Gastrocnemius medialis (tissue), 4 donors: Measurements from ENCODE around the gene TCFL5. TPM values are rescaled to one million over a fixed set of nuclear protein-coding genes. Genes with fewer than 3 reads are reported as not detected.

ENCODE experiments used
- ATAC-seq, 2 donors: fragments of 150-250 bp; one replicate each; pipeline ENCODE4 v1.9.1; 2016
- DNase-seq, 2 donors: peaks; one replicate each; pipeline ENCODE4 v3.0.0-alpha.2; 2019
- H3K27ac ChIP-seq, 4 donors: fragments of 200-600 bp; sonication (generic); 1 replicate in 1 of 4; 2 replicates in 3 of 4; pipeline ENCODE4 v1.5.1; 2016 to 2018; ENCODE audit warnings: mild to moderate bottlenecking in 2 of 4, moderate library complexity in 1 of 4
- H3K27me3 ChIP-seq, 3 donors: fragments of 200-600 bp; sonication (generic) in 2 of 3; 1 replicate in 1 of 3; 2 replicates in 2 of 3; pipeline versions ENCODE4 v1.5.1 to v1.6.0; 2016 to 2019; ENCODE audit warnings: mild to moderate bottlenecking in 1 of 3, moderate library complexity in 1 of 3
- H3K36me3 ChIP-seq, 2 donors: fragments of 200-600 bp; sonication (generic) in 1 of 2; one replicate each; pipeline ENCODE4 v1.5.1; 2017 to 2018
- H3K4me1 ChIP-seq, 2 donors: fragments of 200-600 bp; sonication (generic) in 1 of 2; one replicate each; pipeline ENCODE4 v1.5.1; 2016 to 2017; ENCODE audit warnings: mild to moderate bottlenecking in 2 of 2
- H3K4me3 ChIP-seq, 4 donors: fragments of 200-600 bp; sonication (generic) in 3 of 4; 1 replicate in 1 of 4; 2 replicates in 3 of 4; pipeline ENCODE4 v1.5.1; 2016 to 2019; ENCODE audit warnings: mild to moderate bottlenecking in 2 of 4
- H3K9me3 ChIP-seq, 3 donors: fragments of 200-600 bp; sonication (generic) in 2 of 3; 1 replicate in 1 of 3; 2 replicates in 2 of 3; pipeline ENCODE4 v1.5.1; 2016 to 2019
- POLR2A ChIP-seq, 2 donors: fragments of 450-650 bp; IDR thresholded peaks; one replicate each; pipeline ENCODE4 v1.6.1; 2017; ENCODE audit warnings: antibody characterized with exemption in 2 of 2, mild to moderate bottlenecking in 2 of 2, moderate library complexity in 2 of 2
- in situ Hi-C, 4 donors: fragments of 200-750 bp; cut with MboI; loops; one replicate each; pipeline versions ENCODE4 v1.15.0 to v1.8.0; 2017; ENCODE audit warnings: low sequenced_read_pairs in 4 of 4
- intact Hi-C: fragments of 100-400 bp; cut with DNase I; formaldehyde crosslinking; loops from one replicate; pipeline ENCODE4 v1.15.1; 2023; ENCODE audit warnings: low total_unique reads
- total RNA-seq, 4 donors: library from RNA; depleted of rRNA; stranded (reverse); fragments of >200 nt; gene quantifications; one replicate each; pipeline versions ENCODE4 v1.1.0 to v1.2.3, GENCODE V29; 2016
- TF ChIP-seq, protein P1 (sequence below), 5 experiments: fragments of 450-650 bp in 3 of 5; fragments of 200-600 bp in 2 of 5; sonication (generic) in 2 of 5; IDR thresholded peaks in 4 of 5; conservative IDR thresholded peaks in 1 of 5; 1 replicate in 4 of 5; 2 replicates in 1 of 5; pipeline ENCODE4 v1.5.1; 2016 to 2019; ENCODE audit warnings: antibody characterized with exemption in 5 of 5, mild to moderate bottlenecking in 3 of 5, moderate library complexity in 3 of 5

TCFL5 gene
- total RNA-seq, 4 donors from 2014 or later = 5.3 to 7.3 (median 6.3) TPM

DNA sequence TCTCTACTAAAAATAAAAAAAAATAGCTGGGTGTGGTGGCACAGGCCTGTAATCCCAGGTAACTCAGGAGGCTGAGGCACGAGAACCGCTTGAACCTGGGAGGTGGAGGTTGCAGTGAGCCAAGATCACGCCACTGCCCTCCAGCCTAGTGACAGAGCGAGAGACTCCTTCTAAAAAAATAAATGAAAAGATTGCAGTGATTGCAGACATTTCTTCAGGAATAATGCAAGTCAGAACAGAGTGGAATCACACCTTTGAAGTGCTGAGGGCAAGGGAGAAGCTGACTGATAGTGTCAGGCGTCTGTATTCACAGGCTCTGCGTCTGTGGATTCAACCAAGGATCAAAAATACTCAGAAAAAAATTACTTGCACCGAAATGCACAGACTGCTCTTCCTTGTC lies 2.6 kb upstream of the TCFL5 start:
- no peaks in the 10 kb centered on the region for H3K27me3 ChIP-seq
- no peak for DNase-seq
- peaks cover 9% of the 10 kb centered on the region in 2 donors for H3K4me1 ChIP-seq
- no peak overlapping the region for H3K4me3 ChIP-seq
- no peak for TF ChIP-seq POLR2A (IDR thresholded peaks at IDR 0.05)
- TF ChIP-seq, protein P1, sequence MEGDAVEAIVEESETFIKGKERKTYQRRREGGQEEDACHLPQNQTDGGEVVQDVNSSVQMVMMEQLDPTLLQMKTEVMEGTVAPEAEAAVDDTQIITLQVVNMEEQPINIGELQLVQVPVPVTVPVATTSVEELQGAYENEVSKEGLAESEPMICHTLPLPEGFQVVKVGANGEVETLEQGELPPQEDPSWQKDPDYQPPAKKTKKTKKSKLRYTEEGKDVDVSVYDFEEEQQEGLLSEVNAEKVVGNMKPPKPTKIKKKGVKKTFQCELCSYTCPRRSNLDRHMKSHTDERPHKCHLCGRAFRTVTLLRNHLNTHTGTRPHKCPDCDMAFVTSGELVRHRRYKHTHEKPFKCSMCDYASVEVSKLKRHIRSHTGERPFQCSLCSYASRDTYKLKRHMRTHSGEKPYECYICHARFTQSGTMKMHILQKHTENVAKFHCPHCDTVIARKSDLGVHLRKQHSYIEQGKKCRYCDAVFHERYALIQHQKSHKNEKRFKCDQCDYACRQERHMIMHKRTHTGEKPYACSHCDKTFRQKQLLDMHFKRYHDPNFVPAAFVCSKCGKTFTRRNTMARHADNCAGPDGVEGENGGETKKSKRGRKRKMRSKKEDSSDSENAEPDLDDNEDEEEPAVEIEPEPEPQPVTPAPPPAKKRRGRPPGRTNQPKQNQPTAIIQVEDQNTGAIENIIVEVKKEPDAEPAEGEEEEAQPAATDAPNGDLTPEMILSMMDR (IDR thresholded peaks at IDR 0.05 in 4 of 5, conservative IDR thresholded peaks at IDR 0.05 in 1 of 5) = no peak
- intact Hi-C loops (loop anchor here (5.0 kb wide), 1 partner anchor 353 kb away; the partner anchor contains the start of gene YTHDF1), in situ Hi-C loops (no loop called here)
- ATAC-seq = no peak
- no peaks in the 10 kb centered on the region for H3K36me3 ChIP-seq
- H3K9me3 ChIP-seq = no peaks in the 10 kb centered on the region
- H3K27ac ChIP-seq = no peak overlapping the region

DNA sequence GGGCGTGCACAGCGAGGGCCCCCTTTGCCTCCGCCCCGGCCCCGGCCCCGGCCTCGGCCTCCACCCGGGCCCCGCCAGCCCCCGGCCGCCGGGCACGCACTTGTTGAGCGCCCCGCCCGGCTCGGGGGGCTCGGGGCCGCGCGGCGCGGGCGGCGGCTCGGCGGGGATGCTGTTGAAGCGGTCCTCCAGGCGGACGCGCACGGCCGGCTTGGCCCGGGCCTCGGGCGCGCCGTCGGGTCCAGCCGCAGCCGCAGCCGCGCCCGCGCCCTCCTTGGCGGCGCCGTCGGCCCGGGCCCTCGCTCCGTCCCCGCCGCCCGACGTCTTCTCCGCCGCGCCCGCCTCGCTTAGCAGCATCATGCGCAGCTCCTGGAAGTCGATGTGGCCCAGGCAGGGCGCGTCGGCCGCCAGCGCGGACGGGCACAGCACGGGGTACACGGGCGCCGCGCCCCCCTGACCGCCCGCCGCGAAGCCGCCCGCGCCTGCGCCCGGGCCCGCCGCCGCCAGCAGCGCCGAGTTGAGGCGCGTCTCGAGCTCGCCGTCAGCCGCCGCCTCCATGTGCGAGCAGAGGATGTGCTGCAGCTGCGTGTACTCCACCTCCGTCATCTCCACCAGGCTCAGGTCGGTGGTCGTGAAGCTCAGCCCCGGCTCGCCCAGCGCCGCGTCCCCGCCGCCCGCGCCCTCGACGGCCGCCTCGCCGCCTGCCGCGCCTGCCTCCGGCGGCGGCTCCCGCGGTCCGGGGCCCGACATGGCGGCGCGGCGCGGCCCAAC lies 514 bp downstream of the TCFL5 start:
- ATAC-seq (peak; percentile 17 to 44), DNase-seq (no peak)
- H3K9me3 ChIP-seq = no peaks in the 10 kb centered on the region
- H3K4me1 ChIP-seq = peaks cover 9% of the 10 kb centered on the region in 2 donors
- intact Hi-C loops (loop anchor here (5.0 kb wide), 1 partner anchor 356 kb away; the partner anchor contains the start of gene YTHDF1), in situ Hi-C loops (no loop called here)
- peaks cover 0 to 9% of the 10 kb centered on the region in 2 donors for H3K36me3 ChIP-seq
- no peaks in the 10 kb centered on the region for H3K27me3 ChIP-seq
- no peak for TF ChIP-seq POLR2A (IDR thresholded peaks at IDR 0.05)
- TF ChIP-seq, protein P1 (IDR thresholded peaks at IDR 0.05 in 4 of 5, conservative IDR thresholded peaks at IDR 0.05 in 1 of 5) = no peak
- H3K27ac ChIP-seq = no peak overlapping the region
- H3K4me3 ChIP-seq = peak overlapping the region; percentile 40 to 52 (median 46)

DNA sequence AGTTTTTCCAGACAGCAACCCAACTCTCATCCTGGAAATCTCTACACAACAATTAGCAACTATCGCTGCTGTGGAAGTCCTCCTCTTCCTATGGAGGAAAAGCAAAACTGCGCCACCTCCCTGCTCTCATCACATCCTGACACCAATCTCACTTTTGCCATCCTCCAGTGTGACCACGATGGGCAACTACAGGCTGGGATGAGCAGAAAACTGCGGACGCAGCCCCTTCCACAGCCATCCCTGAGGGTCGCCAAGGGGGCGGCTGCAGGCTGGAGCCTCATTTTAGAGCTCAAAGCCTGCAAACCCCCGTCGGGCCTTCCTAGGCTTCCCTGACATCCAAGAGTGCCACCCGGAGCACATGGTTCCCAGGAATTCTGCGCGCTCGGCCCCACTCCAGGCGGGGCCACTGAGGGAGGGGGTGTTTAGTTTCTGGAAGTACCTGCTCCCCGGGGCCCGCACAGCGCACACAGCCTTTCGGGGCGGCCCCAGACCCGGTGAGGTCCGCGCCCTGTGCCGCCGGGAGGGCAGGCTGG lies 1.2 kb downstream of the TCFL5 start:
- Histone ChIP-seq H3K27ac (no peak overlapping the region), H3K27me3 (no peaks in the 10 kb centered on the region), H3K4me3 (peak overlapping the region; percentile 11 to 42 (median 33)), H3K9me3 (no peaks in the 10 kb centered on the region), H3K4me1 (peaks cover 9% of the 10 kb centered on the region in 2 donors), H3K36me3 (peaks cover 0 to 9% of the 10 kb centered on the region in 2 donors)
- in situ Hi-C loops (no loop called here), intact Hi-C loops (loop anchor here (5.0 kb wide), 1 partner anchor 357 kb away; the partner anchor contains the start of gene YTHDF1)
- DNase-seq (no peak), ATAC-seq (no peak)
- TF ChIP-seq, protein P1 (IDR thresholded peaks at IDR 0.05 in 4 of 5, conservative IDR thresholded peaks at IDR 0.05 in 1 of 5) = no peak
- no peak for TF ChIP-seq POLR2A (IDR thresholded peaks at IDR 0.05)

DNA sequence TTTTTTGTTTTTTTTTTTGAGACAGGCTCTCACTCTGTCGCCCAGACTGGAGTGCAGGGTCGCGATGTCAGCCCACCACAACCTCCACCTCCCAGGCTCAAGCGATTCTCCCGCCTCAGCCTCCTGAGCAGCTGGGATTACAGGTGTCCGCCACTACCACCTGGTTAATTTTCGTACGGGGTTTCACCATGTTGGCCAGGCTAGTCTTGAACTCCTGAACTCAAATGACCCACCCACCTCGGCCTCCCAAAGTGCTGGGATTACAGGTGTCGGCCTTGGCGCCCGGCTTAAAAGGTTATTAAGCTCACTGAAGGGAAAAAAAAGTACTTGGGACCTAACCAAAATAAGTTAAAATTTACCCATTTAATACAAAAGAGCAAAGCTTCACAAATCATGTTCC lies 1.9 kb downstream of the TCFL5 start:
- Histone ChIP-seq H3K4me3 (no peak overlapping the region), H3K27ac (no peak overlapping the region), H3K36me3 (peaks cover 0 to 9% of the 10 kb centered on the region in 2 donors), H3K9me3 (no peaks in the 10 kb centered on the region), H3K27me3 (no peaks in the 10 kb centered on the region), H3K4me1 (peaks cover 9% of the 10 kb centered on the region in 2 donors)
- no peak for DNase-seq
- no peak for ATAC-seq
- TF ChIP-seq, protein P1 (IDR thresholded peaks at IDR 0.05 in 4 of 5, conservative IDR thresholded peaks at IDR 0.05 in 1 of 5) = no peak
- TF ChIP-seq POLR2A (IDR thresholded peaks at IDR 0.05) = no peak
- intact Hi-C loops (loop anchor here (5.0 kb wide), 1 partner anchor 358 kb away; the partner anchor contains the start of gene YTHDF1), in situ Hi-C loops (no loop called here)
